HepG2 (cell line): ENCODE measurements around the gene COA3. TPM values are rescaled to one million over a fixed set of nuclear protein-coding genes. Genes with fewer than 3 reads are reported as not detected.

Experiments used
- ARID2 ChIP-seq: sonication (generic); formaldehyde crosslinking; IDR thresholded peaks from 2 replicates; pipeline ENCODE4 v1.8.1; 2022; ENCODE audit warnings: mild to moderate bottlenecking, missing genetic modification reagents, borderline replicate concordance
- BRD4 ChIP-seq: sonication (generic); formaldehyde crosslinking; IDR thresholded peaks from 2 replicates; pipeline ENCODE4 v1.4.0; 2020; ENCODE audit warnings: missing genetic modification reagents
- ELF4 ChIP-seq: sonication (generic); formaldehyde crosslinking; IDR thresholded peaks from 2 replicates; pipeline ENCODE4 v1.5.0; 2020; ENCODE audit warnings: missing genetic modification reagents, mild to moderate bottlenecking, moderate library complexity, borderline replicate concordance
- JDP2 ChIP-seq: sonication (generic); formaldehyde crosslinking; IDR thresholded peaks from 2 replicates; pipeline ENCODE4 v1.8.1; 2022; ENCODE audit warnings: missing genetic modification reagents, borderline replicate concordance
- MYNN ChIP-seq: sonication (generic); formaldehyde crosslinking; IDR thresholded peaks from 2 replicates; pipeline ENCODE4 v1.4.0; 2020; ENCODE audit warnings: mild to moderate bottlenecking, low read depth, missing genetic modification reagents
- NFE2L2 ChIP-seq: fragments of 150-350 bp; IDR thresholded peaks from 2 replicates; pipeline ENCODE4 v1.6.1; 2014; ENCODE audit warnings: low read length
- NFKBIZ ChIP-seq: IDR thresholded peaks from 2 replicates; pipeline ENCODE4 v1.6.1; 2018; ENCODE audit warnings: missing genetic modification reagents, missing compliant biosample characterization
- NR2F1 ChIP-seq, 2 experiments: fragments of 450-650 bp in 1 of 2; formaldehyde crosslinking in 1 of 2; IDR thresholded peaks; 2 replicates each; pipeline versions ENCODE4 v1.5.0 to v1.6.1; 2016 to 2020; ENCODE audit warnings: mild to moderate bottlenecking in 1 of 2, missing compliant biosample characterization in 1 of 2, missing genetic modification reagents in 1 of 2, moderate library complexity in 1 of 2
- NR3C1 ChIP-seq: sonication (generic); formaldehyde crosslinking; IDR thresholded peaks from 2 replicates; pipeline ENCODE4 v1.4.0; 2020; ENCODE audit warnings: missing genetic modification reagents
- POLR2AphosphoS2 ChIP-seq: IDR thresholded peaks from 2 replicates; pipeline ENCODE4 v1.6.1; 2011; ENCODE audit warnings: low read depth, low read length, improper control_type of control experiment
- POLR2AphosphoS5 ChIP-seq: IDR thresholded peaks from 2 replicates; pipeline ENCODE4 v1.6.1; 2012; ENCODE audit warnings: low read depth, low read length
- RBFOX2 ChIP-seq: fragments of 200-400 bp; formaldehyde crosslinking; IDR thresholded peaks from 2 replicates; pipeline ENCODE4 v1.6.1; 2017; ENCODE audit warnings: low read depth, mild to moderate bottlenecking, low read length
- ZBTB7B ChIP-seq: sonication (generic); formaldehyde crosslinking; IDR thresholded peaks from 2 replicates; pipeline ENCODE4 v1.4.0; 2020; ENCODE audit warnings: missing genetic modification reagents
- ZMYM4 ChIP-seq: sonication (generic); formaldehyde crosslinking; IDR thresholded peaks from 2 replicates; pipeline ENCODE4 v1.8.1; 2023; ENCODE audit warnings: mild to moderate bottlenecking, missing genetic modification reagents
- ZNF138 ChIP-seq: sonication (generic); formaldehyde crosslinking; IDR thresholded peaks from 2 replicates; pipeline ENCODE4 v1.5.0; 2020; ENCODE audit warnings: mild to moderate bottlenecking, low read depth, missing genetic modification reagents
- ZNF17 ChIP-seq: sonication (generic); formaldehyde crosslinking; IDR thresholded peaks from 2 replicates; pipeline ENCODE4 v1.5.0; 2020; ENCODE audit warnings: mild to moderate bottlenecking, missing genetic modification reagents
- ZNF33A ChIP-seq: sonication (generic); formaldehyde crosslinking; IDR thresholded peaks from 2 replicates; pipeline ENCODE4 v1.5.1; 2020; ENCODE audit warnings: missing genetic modification reagents, mild to moderate bottlenecking, moderate library complexity, borderline replicate concordance
- ZNF569 ChIP-seq: sonication (generic); formaldehyde crosslinking; IDR thresholded peaks from 2 replicates; pipeline ENCODE4 v1.5.0; 2020; ENCODE audit warnings: mild to moderate bottlenecking, missing genetic modification reagents, moderate library complexity, borderline replicate concordance
- polyA plus RNA-seq, 8 experiments: library from polyadenylated mRNA; depleted of rRNA in 3 of 8; stranded (reverse) in 7 of 8; unstranded in 1 of 8; fragments of >200 nt; fragmentation: Illumina TruSeq in 4 of 8; extraction: Trizol in 4 of 8; gene quantifications; 2 replicates each; pipeline versions ENCODE4 v1.2.1 to v1.2.3, GENCODE V29; 2011 to 2016; ENCODE audit warnings: low read depth in 4 of 8, missing spikeins in 1 of 8, mixed read lengths in 1 of 8; ENCODE audit not compliant: insufficient read depth in 1 of 8
- total RNA-seq, 5 experiments: library from RNA; depleted of rRNA; stranded (reverse); fragments of >200 nt; fragmentation: Illumina TruSeq; extraction: Trizol; gene quantifications; 2 replicates each; pipeline ENCODE4 v1.2.3, GENCODE V29; 2016; ENCODE audit warnings: low read depth in 1 of 5
- TF ChIP-seq, protein P1 (sequence below): IDR thresholded peaks from 2 replicates; pipeline ENCODE4 v1.6.1; 2016; ENCODE audit warnings: missing genetic modification reagents, missing compliant biosample characterization
- TF ChIP-seq, protein P2 (sequence below): IDR thresholded peaks from 2 replicates; pipeline ENCODE4 v1.6.1; 2016; ENCODE audit warnings: low read depth
- TF ChIP-seq, protein P3 (sequence below): sonication (generic); formaldehyde crosslinking; IDR thresholded peaks from 2 replicates; pipeline ENCODE4 v1.9.0; 2021; ENCODE audit warnings: missing genetic modification reagents, borderline replicate concordance
- TF ChIP-seq, protein P4 (sequence below): sonication (generic); formaldehyde crosslinking; IDR thresholded peaks from 2 replicates; pipeline ENCODE4 v1.8.1; 2023; ENCODE audit warnings: mild to moderate bottlenecking, missing genetic modification reagents, borderline replicate concordance
- TF ChIP-seq, protein P5 (sequence below): sonication (generic); formaldehyde crosslinking; IDR thresholded peaks from 2 replicates; pipeline ENCODE4 v1.5.1; 2020; ENCODE audit warnings: missing genetic modification reagents, mild to moderate bottlenecking, borderline replicate concordance
- TF ChIP-seq, protein P6 (sequence below): sonication (generic); formaldehyde crosslinking; conservative IDR thresholded peaks from 2 replicates; pipeline ENCODE4 v1.5.0; 2020; ENCODE audit warnings: missing genetic modification reagents

Gene COA3
- total and polyA plus RNA-seq, 2 of the 13 experiments (the other 11 are each of a cell fraction or from before 2014, with no cell fraction given), result 133 to 202 TPM

DNA sequence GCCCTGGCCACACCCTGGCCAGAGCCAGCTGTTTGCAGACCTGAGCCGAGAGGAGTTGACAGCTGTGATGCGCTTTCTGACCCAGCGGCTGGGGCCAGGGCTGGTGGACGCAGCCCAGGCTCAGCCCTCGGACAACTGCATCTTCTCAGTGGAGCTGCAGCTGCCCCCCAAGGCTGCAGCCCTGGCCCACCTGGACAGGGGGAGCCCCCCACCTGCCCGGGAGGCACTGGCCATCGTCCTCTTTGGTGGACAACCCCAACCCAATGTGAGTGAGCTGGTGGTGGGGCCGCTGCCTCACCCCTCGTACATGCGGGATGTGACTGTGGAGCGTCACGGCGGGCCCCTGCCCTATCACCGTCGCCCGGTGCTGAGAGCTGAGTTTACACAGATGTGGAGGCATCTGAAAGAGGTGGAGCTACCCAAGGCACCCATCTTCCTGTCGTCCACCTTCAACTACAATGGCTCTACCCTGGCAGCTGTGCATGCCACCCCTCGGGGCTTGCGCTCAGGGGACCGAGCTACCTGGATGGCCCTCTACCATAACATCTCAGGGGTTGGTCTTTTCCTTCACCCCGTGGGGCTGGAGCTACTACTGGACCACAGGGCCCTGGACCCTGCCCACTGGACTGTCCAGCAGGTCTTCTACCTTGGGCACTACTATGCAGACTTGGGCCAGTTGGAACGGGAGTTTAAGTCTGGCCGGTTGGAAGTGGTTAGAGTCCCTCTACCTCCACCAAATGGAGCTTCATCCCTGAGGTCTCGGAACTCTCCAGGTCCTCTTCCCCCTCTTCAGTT lies 46.5 kb upstream of the COA3 start (continued):
- TF ChIP-seq, protein P1, sequence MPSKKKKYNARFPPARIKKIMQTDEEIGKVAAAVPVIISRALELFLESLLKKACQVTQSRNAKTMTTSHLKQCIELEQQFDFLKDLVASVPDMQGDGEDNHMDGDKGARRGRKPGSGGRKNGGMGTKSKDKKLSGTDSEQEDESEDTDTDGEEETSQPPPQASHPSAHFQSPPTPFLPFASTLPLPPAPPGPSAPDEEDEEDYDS (CRISPR knock-in tag), result no peak
- TF ChIP-seq, protein P2, sequence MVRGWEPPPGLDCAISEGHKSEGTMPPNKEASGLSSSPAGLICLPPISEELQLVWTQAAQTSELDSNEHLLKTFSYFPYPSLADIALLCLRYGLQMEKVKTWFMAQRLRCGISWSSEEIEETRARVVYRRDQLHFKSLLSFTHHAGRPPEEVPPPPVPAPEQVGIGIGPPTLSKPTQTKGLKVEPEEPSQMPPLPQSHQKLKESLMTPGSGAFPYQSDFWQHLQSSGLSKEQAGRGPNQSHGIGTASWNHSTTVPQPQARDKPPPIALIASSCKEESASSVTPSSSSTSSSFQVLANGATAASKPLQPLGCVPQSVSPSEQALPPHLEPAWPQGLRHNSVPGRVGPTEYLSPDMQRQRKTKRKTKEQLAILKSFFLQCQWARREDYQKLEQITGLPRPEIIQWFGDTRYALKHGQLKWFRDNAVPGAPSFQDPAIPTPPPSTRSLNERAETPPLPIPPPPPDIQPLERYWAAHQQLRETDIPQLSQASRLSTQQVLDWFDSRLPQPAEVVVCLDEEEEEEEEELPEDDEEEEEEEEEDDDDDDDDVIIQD (CRISPR knock-in tag), result no peak
- TF ChIP-seq ZNF569 (no peak), NR2F1 (CRISPR knock-in tag; IDR thresholded peaks at IDR 0.05) (no peak), ZMYM4 (CRISPR knock-in tag) (no peak), NFE2L2 (no peak), POLR2AphosphoS5 (0 out of 2 replicates have a peak, but pooled peaks have one; percentile 11), BRD4 (CRISPR knock-in tag) (no peak), ZNF17 (CRISPR knock-in tag) (no peak), ELF4 (no peak), NR3C1 (no peak), RBFOX2 (peak; percentile 75), MYNN (CRISPR knock-in tag) (no peak), NFKBIZ (CRISPR knock-in tag) (no peak), ZNF33A (CRISPR knock-in tag) (no peak), JDP2 (CRISPR knock-in tag) (no peak), ARID2 (CRISPR knock-in tag) (no peak), ZNF138 (CRISPR knock-in tag) (0 out of 2 replicates have a peak, but pooled peaks have one; percentile 35), POLR2AphosphoS2 (no peak), ZBTB7B (CRISPR knock-in tag) (no peak)
- TF ChIP-seq, protein P3, sequence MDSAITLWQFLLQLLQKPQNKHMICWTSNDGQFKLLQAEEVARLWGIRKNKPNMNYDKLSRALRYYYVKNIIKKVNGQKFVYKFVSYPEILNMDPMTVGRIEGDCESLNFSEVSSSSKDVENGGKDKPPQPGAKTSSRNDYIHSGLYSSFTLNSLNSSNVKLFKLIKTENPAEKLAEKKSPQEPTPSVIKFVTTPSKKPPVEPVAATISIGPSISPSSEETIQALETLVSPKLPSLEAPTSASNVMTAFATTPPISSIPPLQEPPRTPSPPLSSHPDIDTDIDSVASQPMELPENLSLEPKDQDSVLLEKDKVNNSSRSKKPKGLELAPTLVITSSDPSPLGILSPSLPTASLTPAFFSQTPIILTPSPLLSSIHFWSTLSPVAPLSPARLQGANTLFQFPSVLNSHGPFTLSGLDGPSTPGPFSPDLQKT (CRISPR knock-in tag), result no peak
- TF ChIP-seq, protein P4, sequence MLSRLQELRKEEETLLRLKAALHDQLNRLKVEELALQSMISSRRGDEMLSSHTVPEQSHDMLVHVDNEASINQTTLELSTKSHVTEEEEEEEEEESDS (CRISPR knock-in tag), result no peak
- TF ChIP-seq, protein P5, sequence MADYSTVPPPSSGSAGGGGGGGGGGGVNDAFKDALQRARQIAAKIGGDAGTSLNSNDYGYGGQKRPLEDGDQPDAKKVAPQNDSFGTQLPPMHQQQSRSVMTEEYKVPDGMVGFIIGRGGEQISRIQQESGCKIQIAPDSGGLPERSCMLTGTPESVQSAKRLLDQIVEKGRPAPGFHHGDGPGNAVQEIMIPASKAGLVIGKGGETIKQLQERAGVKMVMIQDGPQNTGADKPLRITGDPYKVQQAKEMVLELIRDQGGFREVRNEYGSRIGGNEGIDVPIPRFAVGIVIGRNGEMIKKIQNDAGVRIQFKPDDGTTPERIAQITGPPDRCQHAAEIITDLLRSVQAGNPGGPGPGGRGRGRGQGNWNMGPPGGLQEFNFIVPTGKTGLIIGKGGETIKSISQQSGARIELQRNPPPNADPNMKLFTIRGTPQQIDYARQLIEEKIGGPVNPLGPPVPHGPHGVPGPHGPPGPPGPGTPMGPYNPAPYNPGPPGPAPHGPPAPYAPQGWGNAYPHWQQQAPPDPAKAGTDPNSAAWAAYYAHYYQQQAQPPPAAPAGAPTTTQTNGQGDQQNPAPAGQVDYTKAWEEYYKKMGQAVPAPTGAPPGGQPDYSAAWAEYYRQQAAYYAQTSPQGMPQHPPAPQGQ (CRISPR knock-in tag), result no peak
- TF ChIP-seq, protein P6, sequence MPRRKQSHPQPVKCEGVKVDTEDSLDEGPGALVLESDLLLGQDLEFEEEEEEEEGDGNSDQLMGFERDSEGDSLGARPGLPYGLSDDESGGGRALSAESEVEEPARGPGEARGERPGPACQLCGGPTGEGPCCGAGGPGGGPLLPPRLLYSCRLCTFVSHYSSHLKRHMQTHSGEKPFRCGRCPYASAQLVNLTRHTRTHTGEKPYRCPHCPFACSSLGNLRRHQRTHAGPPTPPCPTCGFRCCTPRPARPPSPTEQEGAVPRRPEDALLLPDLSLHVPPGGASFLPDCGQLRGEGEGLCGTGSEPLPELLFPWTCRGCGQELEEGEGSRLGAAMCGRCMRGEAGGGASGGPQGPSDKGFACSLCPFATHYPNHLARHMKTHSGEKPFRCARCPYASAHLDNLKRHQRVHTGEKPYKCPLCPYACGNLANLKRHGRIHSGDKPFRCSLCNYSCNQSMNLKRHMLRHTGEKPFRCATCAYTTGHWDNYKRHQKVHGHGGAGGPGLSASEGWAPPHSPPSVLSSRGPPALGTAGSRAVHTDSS, result no peak
